ENCODE measurements around the gene MBD6. TPM values are rescaled to one million over a fixed set of nuclear protein-coding genes. Genes with fewer than 3 reads are reported as not detected.
A peak's percentile ranks its signal among the peaks of the same experiment; 100 is the strongest.

MBD6 gene
- polyA plus RNA-seq, 6 donors from 2014 or later: 1.8 to 8.2 (median 5.0) TPM

DNA sequence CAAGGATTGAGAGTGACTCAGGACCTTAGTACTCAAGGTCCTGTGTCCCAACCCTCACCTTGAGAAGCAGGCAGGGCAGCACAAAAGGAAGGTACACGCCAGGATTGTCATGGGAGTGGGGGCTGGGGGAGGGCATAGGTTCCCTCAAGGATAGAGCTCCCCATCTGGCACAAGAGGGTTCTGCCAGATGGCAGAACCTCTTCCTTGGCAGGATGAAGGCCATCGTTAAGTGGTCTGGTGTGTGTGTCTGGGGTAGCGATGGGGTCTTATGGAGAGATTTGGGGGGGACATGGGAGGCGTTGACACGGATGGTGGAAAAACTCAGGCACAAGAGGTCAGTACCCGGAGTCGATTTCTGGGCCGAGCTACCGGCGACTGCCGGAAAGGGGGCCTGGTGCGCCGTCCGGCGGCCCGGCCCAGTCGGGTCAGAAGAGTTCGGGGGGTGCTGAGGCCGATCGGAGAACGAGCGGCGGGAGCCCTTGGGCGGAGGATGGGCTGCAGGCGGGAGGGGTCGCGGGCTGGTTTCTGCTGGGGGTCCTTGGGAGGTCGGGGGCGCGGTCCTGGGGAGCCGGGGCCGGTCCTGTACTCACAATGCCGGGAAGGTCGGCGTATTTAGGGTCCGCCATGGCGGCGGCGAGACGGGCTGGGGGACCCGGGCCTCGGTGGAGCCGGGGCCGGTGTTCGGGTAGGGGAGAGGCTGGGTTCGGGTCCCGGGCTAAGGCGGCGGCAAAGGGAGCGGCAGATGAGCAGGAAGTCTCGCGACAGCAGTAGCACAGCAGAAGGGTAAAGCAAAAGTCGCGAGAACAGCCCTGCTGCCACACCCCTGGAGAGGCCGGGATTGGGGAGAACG, 24.0 kb downstream of the MBD6 start, which contains the start of gene DCTN2:
Gene DCTN2 (minus strand): TSS at position 755 of the 850 bp plus-strand sequence. CDS start 129 bp downstream, at position 626.
- H3K4me1 Mint-ChIP-seq: peaks cover 37 to 52% (median 50%) of the 10 kb centered on the region in 3 donors
- H3K4me3 Mint-ChIP-seq: peak within 1 kb of the TSS; percentile 92 to 99 (median 96)
- peak within 1 kb of the TSS; percentile 84 to 100 (median 95) for H3K27ac Mint-ChIP-seq

DNA sequence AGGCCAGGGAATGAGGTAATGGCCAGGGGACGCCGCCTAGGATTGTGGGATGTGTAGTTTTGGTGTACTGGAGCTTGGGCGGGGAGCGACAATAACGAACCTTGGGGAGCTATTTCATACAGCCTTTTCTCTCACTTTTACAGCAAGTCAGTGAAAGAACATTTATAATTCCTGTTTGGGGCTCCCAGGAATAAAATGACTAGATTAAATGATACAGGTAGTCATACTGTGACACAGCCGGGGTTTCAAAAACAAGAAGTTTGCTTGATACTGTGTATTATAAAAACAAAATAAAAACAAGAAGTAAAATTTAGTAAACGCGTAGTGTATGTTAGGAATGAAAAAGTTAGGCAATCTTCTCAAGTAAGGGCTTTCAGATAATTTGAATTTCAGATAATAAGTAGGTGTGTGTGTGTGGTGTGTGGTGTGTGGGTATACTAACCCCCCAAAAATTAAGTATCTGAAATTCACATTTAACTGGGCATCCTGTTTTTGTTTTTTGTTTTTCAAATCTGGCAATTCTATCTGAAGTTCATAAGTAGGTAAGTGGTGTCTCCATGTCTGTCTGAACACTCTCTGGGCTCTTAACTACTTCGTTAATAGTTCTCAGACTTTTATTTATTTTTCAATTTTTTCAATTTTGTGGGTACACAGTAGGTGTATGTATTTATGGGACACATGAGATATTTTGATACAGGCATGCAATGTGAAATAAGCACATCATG, 24.8 kb downstream of the MBD6 start:
- DNase-seq: no peak
- Mint-ChIP-seq H3K36me3 (no peaks in the 10 kb centered on the region), H3K27ac (peak overlapping the region; percentile 65 to 100 (median 95)), H3K27me3 (peaks cover 4 to 31% (median 22%) of the 10 kb centered on the region in 3 donors), H3K4me1 (peaks cover 37 to 52% (median 50%) of the 10 kb centered on the region in 3 donors), H3K9me3 (no peaks in the 10 kb centered on the region), H3K4me3 (peak overlapping the region; percentile 92 to 99 (median 96))
- no peak for ATAC-seq (ENCODE audit: low read depth in 2 of 2)

More for the DNA sequence above, 24.0 kb downstream of the MBD6 start, which contains the start of gene DCTN2:
- H3K36me3 Mint-ChIP-seq: no peaks in the 10 kb centered on the region
- H3K9me3 Mint-ChIP-seq: no peaks in the 10 kb centered on the region
- ATAC-seq (ENCODE audit: low read depth in 2 of 2): peak; percentile 93 to 94
- H3K27me3 Mint-ChIP-seq: peaks cover 4 to 28% (median 18%) of the 10 kb centered on the region in 3 donors
- DNase-seq: peak; percentile 88

DNA sequence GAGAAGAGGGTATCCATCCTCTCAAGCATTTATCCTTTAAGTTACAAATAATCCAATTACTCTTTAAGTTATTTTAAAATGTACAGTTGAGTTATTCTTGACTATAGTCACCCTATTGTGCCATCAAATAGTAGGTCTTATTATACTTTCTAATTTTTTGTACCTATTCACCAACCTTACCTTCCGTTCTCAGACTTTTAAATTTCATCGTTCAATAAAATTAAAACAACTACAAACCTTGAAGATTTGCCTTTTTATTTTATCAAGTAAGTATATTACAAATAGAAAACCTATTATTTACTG, 25.3 kb downstream of the MBD6 start:
- DNase-seq: no peak
- ATAC-seq (ENCODE audit: low read depth in 2 of 2): no peak
- Mint-ChIP-seq H3K9me3 (no peaks in the 10 kb centered on the region), H3K36me3 (no peaks in the 10 kb centered on the region), H3K4me1 (peaks cover 37 to 52% (median 50%) of the 10 kb centered on the region in 3 donors), H3K27me3 (peaks cover 4 to 35% (median 27%) of the 10 kb centered on the region in 3 donors), H3K4me3 (peak overlapping the region in 4 of 8 donors; percentile 92 to 96 (median 95)), H3K27ac (no peak overlapping the region)

DNA sequence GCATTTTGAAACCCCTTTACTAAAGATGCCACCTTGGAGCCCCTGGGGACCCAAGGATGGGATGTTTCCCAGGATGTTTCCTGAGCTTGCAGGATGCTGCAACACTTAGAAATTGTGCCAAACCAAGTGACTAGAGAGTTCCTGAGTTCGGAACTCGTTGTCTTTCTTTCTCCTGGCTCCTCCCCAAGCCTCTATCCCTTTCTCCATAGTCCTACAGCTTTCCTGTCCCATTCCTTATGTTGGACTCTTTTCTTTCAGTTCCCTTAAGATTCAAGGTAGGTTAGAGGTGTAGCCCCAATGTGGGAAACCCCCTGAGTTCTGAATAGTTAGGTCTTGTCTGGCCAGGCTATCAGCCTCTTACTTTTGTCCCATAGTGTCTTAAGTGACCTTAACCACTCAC, 25.9 kb downstream of the MBD6 start:
- peaks cover 37 to 52% (median 47%) of the 10 kb centered on the region in 3 donors for H3K4me1 Mint-ChIP-seq
- no peak for DNase-seq
- no peak overlapping the region for H3K27ac Mint-ChIP-seq
- peaks cover 9 to 40% (median 32%) of the 10 kb centered on the region in 3 donors for H3K27me3 Mint-ChIP-seq
- no peaks in the 10 kb centered on the region for H3K9me3 Mint-ChIP-seq
- H3K36me3 Mint-ChIP-seq: no peaks in the 10 kb centered on the region
- peak overlapping the region in 6 of 8 donors; percentile 29 to 95 (median 60) for H3K4me3 Mint-ChIP-seq
- no peak for ATAC-seq (ENCODE audit: low read depth in 2 of 2)

DNA sequence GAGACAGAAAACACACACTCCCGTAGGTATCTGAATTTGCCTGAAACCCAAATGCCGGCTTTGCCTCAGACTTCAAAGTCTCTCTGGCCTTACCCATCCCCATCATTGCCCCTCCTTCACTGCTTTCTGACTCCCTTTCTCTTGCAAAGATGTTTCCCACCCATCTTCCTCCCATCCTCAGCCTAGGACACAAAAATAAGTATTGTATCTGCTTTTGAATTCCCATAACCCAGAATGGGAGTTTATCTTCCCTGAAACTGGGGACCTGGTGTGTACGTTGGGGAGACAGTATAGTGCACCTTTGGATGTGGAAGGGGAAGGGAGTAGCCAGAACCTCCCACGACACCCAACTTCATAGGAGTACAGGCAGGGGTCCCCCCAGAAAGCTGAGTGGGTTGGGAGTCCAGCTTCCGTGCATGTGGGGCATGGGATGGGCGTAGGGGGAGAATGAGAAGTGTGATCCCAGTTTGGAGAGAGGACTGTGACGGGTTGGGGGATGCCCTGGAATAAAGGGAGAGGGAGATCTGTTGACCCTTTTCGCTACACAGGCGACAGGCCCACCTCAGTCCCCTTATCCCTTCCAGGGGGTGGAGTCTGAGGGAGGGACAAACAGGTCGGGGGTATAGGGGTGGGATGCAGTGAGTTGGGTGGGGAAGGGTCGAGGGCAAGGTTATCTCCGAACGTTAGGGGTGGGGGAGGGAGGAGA, 26.7 kb downstream of the MBD6 start:
- peak overlapping the region in 2 of 6 donors; percentile 34 to 77 for H3K27ac Mint-ChIP-seq
- ATAC-seq (ENCODE audit: low read depth in 2 of 2) (no peak), DNase-seq (no peak)
- peaks cover 32 to 46% (median 44%) of the 10 kb centered on the region in 3 donors for H3K4me1 Mint-ChIP-seq
- no peaks in the 10 kb centered on the region for H3K36me3 Mint-ChIP-seq
- no peaks in the 10 kb centered on the region for H3K9me3 Mint-ChIP-seq
- peak overlapping the region; percentile 57 to 95 (median 78) for H3K4me3 Mint-ChIP-seq
- H3K27me3 Mint-ChIP-seq: peaks cover 14 to 48% (median 40%) of the 10 kb centered on the region in 3 donors

DNA sequence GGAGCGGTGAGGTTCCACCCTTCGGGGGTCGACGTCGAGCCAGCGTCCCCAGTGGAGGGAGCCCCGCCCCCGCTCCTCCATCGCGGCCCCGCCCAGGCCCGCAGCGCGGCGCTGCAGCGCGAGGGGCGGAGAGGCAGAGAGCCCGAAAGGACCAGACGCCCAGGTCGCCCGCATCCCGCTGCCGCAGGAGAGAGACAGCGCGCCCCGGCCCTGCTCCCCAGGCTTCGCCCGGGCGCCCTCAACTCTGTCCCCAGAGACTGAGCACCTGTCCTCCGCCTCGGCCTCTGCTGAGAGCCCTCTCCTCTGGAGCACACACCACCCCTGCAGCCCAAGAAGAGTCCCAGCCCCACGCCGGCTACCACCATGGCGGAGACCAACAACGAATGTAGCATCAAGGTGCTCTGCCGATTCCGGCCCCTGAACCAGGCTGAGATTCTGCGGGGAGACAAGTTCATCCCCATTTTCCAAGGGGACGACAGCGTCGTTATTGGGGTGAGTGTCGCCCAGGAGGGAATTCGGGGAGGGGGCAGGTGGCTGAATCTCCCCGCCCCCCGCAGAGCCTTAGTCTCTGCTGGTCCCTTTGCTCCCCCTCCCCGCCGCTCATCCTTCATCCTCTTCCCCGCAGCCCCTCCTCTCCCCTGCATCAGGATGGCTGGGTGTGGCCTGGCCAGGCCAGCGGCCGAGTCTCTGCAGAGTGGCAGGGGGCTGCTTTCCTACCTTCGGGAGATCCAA, 27.5 kb downstream of the MBD6 start, which contains the start of gene KIF5A:
Gene KIF5A (plus strand): TSS at position 136 of the 732 bp plus-strand sequence. CDS start 228 bp downstream, at position 364.
- Mint-ChIP-seq H3K27me3 (peaks cover 14 to 55% (median 46%) of the 10 kb centered on the region in 3 donors), H3K9me3 (no peaks in the 10 kb centered on the region), H3K4me1 (peaks cover 28 to 44% (median 39%) of the 10 kb centered on the region in 3 donors), H3K36me3 (no peaks in the 10 kb centered on the region), H3K4me3 (peak within 1 kb of the TSS; percentile 73 to 95 (median 78)), H3K27ac (peak within 1 kb of the TSS in 4 of 6 donors; percentile 26 to 77 (median 43))
- ATAC-seq (ENCODE audit: low read depth in 2 of 2) (peak; percentile 35 to 47), DNase-seq (peak; percentile 36)

DNA sequence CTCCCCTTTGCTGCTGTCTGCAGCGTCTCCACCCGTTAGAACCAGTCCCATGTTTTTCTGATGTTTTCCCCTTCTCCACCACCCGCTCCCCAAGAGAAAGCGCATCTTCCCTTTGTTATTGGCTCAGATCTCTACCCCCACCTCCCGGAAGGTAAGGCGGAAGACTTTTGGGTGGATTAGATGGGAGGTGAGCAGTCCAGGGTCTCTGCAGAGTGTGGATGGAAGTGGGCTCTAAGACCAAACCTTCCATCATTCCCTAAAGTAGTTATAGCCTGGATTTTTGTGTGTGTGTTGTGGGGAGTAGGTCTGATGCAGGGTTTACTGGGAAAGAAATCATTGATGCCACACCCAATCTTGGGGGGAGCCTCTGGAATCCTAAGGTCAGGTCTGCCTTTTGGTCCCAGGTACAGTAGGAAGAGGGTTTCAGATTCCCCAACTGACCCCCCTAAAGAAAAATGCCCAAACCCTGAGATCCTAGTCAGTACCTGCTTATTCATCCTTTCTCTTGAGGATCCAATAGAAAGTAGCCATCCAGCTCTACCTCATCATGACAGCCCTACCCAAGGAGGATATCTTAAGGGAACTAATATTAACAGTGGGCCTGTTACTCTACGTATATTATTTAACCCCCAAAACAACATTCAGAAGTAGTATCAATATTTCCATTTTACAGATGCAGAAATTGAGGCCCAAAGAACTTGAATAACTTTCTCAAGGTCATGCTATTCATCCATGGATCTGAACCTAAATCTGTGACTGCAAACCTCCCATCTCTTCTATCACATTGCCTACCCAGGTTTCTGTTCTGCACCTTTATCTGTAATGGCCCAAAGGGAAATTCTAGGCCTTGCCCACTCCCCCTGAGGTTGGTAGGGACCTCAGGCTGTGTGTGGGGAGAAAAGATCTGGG, 28.3 kb downstream of the MBD6 start:
- Mint-ChIP-seq H3K4me1 (peaks cover 26 to 35% (median 30%) of the 10 kb centered on the region in 3 donors), H3K36me3 (no peaks in the 10 kb centered on the region), H3K9me3 (no peaks in the 10 kb centered on the region), H3K4me3 (peak overlapping the region; percentile 10 to 86 (median 72)), H3K27me3 (peaks cover 14 to 56% (median 46%) of the 10 kb centered on the region in 3 donors), H3K27ac (no peak overlapping the region)
- DNase-seq: no peak
- no peak for ATAC-seq (ENCODE audit: low read depth in 2 of 2)

DNA sequence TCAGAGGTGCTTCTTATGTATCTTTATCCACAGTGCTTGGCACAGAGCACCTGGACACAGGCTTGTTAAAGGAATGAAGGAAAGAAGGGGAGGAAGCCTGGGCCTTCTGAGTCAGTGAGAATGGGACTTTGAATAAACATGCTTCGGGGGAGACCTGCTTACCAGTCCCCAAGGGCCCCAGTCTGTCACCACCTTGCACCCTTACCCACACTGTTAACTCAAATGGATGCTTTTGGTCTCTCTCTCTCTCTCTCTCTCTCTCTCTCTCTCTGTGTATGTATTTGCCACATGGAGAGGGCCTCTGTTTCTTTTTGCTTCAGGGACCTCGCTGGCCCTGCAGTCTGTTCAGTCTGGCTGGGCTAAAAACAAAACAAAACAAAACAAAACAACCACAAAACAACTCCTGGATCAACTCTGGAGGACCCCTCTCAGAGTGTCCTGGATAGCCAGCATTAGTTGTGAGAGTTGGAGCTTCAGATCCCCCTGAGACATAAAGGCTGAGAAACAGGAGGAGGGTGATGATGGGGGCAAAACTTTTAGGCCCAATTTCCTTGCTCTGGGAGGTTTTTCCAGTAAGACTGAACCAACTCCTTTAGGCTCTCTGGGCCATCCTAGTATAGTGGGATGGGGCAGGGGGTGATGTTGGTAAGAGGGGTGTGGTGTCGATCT, 29.1 kb downstream of the MBD6 start:
- H3K4me3 Mint-ChIP-seq: peak overlapping the region in 4 of 8 donors; percentile 16 to 75 (median 32)
- no peak for DNase-seq
- no peak for ATAC-seq (ENCODE audit: low read depth in 2 of 2)
- peaks cover 18 to 27% (median 23%) of the 10 kb centered on the region in 3 donors for H3K4me1 Mint-ChIP-seq
- no peaks in the 10 kb centered on the region for H3K9me3 Mint-ChIP-seq
- H3K36me3 Mint-ChIP-seq: no peaks in the 10 kb centered on the region
- peak overlapping the region in 1 of 6 donors; percentile 4 for H3K27ac Mint-ChIP-seq
- peaks cover 17 to 56% (median 51%) of the 10 kb centered on the region in 3 donors for H3K27me3 Mint-ChIP-seq

DNA sequence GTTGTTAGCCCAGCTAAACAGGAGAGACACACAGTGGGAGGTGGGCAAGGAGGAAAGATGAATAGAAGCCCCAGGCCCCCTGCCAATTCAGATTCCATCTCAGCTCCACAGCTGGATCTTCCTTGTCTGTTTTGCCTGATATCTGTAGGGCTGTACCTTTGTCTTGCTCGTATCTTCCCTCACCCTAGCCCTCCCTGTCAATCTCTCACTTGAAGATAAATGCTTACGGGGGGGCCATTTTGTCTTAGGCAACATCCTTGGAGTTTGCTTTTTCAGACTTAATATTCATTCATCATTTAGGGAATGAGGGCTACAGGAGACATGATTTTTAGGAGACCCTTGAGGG, 29.7 kb downstream of the MBD6 start:
- peaks cover 20 to 56% (median 52%) of the 10 kb centered on the region in 3 donors for H3K27me3 Mint-ChIP-seq
- no peak for ATAC-seq (ENCODE audit: low read depth in 2 of 2)
- H3K9me3 Mint-ChIP-seq: no peaks in the 10 kb centered on the region
- no peak overlapping the region for H3K4me3 Mint-ChIP-seq
- DNase-seq: no peak
- peaks cover 14 to 22% (median 19%) of the 10 kb centered on the region in 3 donors for H3K4me1 Mint-ChIP-seq
- H3K27ac Mint-ChIP-seq: no peak overlapping the region
- no peaks in the 10 kb centered on the region for H3K36me3 Mint-ChIP-seq

DNA sequence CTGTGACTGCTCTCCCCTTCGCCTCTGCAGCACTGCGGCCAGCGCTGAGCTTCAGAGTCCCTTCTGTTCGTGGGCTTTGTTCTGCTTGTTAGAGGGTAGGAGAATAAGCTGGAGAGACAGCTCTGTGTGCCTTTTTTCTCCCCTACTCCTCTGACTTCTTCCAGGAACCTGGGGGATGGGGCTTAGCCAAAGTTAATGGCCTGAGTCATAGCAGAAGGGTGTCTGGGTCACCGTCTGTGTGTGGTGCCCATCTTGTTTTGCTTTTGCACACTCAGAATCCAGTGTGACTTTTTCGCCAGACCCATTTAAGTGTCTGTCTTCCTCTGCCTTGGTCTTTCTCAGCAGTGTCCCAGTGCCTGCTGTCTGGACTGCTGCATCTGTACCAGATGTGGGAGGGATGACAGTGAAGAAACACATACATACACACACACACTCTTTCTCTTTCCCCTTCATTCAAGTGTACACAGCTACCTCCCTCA, 30.2 kb downstream of the MBD6 start:
- no peaks in the 10 kb centered on the region for H3K36me3 Mint-ChIP-seq
- no peak for ATAC-seq (ENCODE audit: low read depth in 2 of 2)

More for the DNA sequence above, 30.2 kb downstream of the MBD6 start:
- H3K9me3 Mint-ChIP-seq: no peaks in the 10 kb centered on the region
- no peak for DNase-seq
- peaks cover 10 to 17% (median 14%) of the 10 kb centered on the region in 3 donors for H3K4me1 Mint-ChIP-seq
- peaks cover 20 to 56% (median 52%) of the 10 kb centered on the region in 3 donors for H3K27me3 Mint-ChIP-seq
- no peak overlapping the region for H3K27ac Mint-ChIP-seq
- H3K4me3 Mint-ChIP-seq: no peak overlapping the region
